H9 (cell line): ENCODE results near the gene SEL1L2. TPM values are rescaled to one million over a fixed set of nuclear protein-coding genes. Genes with fewer than 3 reads are reported as not detected.

Experiments
- DNase-seq: peaks from one replicate; pipeline ENCODE4 v3.0.0-alpha.2; 2017
- H2AFZ ChIP-seq: one replicate; pipeline ENCODE4 v1.6.1; 2013; ENCODE audit warnings: mild to moderate bottlenecking, low read length, control low read depth, moderate library complexity
- H2AK5ac ChIP-seq: 2 replicates; pipeline ENCODE4 v1.6.1; 2013; ENCODE audit warnings: low read length, control low read depth, mixed read lengths; ENCODE audit not compliant: insufficient read length
- H2BK120ac ChIP-seq: one replicate; pipeline ENCODE4 v1.6.1; 2013; ENCODE audit warnings: low read depth, mild to moderate bottlenecking, low read length, control low read depth, inconsistent platforms; ENCODE audit not compliant: poor library complexity, severe bottlenecking
- H2BK12ac ChIP-seq: 2 replicates; pipeline ENCODE4 v1.6.1; 2013; ENCODE audit warnings: low read length, control low read depth, mixed read lengths, low read depth; ENCODE audit not compliant: insufficient read length
- H2BK15ac ChIP-seq: 2 replicates; pipeline ENCODE4 v1.6.1; 2013; ENCODE audit warnings: low read depth, low read length, control low read depth
- H2BK20ac ChIP-seq: one replicate; pipeline ENCODE4 v1.6.1; 2013; ENCODE audit warnings: low read depth, mild to moderate bottlenecking, low read length, control low read depth, inconsistent platforms; ENCODE audit not compliant: poor library complexity, severe bottlenecking
- H2BK5ac ChIP-seq: 2 replicates; pipeline ENCODE4 v1.6.1; 2013; ENCODE audit warnings: low read length, control low read depth, mixed read lengths; ENCODE audit not compliant: insufficient read length
- H3K14ac ChIP-seq: 2 replicates; pipeline ENCODE4 v1.6.1; 2013; ENCODE audit warnings: low read length, control low read depth; ENCODE audit not compliant: insufficient read depth
- H3K18ac ChIP-seq: 2 replicates; pipeline ENCODE4 v1.6.1; 2013; ENCODE audit warnings: low read depth, mild to moderate bottlenecking, mixed read lengths, low read length, control low read depth; ENCODE audit not compliant: insufficient read length
- H3K23ac ChIP-seq: 2 replicates; pipeline ENCODE4 v1.6.1; 2013; ENCODE audit warnings: low read length, control low read depth, mixed read lengths, low read depth; ENCODE audit not compliant: insufficient read length
- H3K23me2 ChIP-seq: 2 replicates; pipeline ENCODE4 v1.6.1; 2013; ENCODE audit warnings: low read depth, mild to moderate bottlenecking, mixed read lengths, low read length, control low read depth; ENCODE audit not compliant: insufficient read length, poor library complexity, severe bottlenecking
- H3K27ac ChIP-seq: 2 replicates; pipeline ENCODE4 v1.5.1; 2013; ENCODE audit warnings: low read length, control low read depth, mixed read lengths, low read depth; ENCODE audit not compliant: insufficient read length
- H3K27me3 ChIP-seq: 2 replicates; pipeline ENCODE4 v1.6.1; 2013; ENCODE audit warnings: low read length, control low read depth, inconsistent platforms; ENCODE audit not compliant: insufficient read depth
- H3K4ac ChIP-seq: 2 replicates; pipeline ENCODE4 v1.6.1; 2013; ENCODE audit warnings: low read depth, mild to moderate bottlenecking, control low read depth, inconsistent platforms, low read length, moderate library complexity
- H3K4me1 ChIP-seq: 2 replicates; pipeline ENCODE4 v1.6.1; 2013; ENCODE audit warnings: low read length, control low read depth, inconsistent platforms; ENCODE audit not compliant: insufficient read depth
- H3K4me2 ChIP-seq: 2 replicates; pipeline ENCODE4 v1.6.1; 2013; ENCODE audit warnings: low read length, control low read depth, mixed read lengths; ENCODE audit not compliant: insufficient read length, insufficient read depth
- H3K56ac ChIP-seq: 2 replicates; pipeline ENCODE4 v1.6.1; 2013; ENCODE audit warnings: low read depth, mild to moderate bottlenecking, mixed read lengths, low read length, control low read depth; ENCODE audit not compliant: insufficient read length
- H3K79me1 ChIP-seq: 2 replicates; pipeline ENCODE4 v1.6.1; 2013; ENCODE audit warnings: low read depth, mild to moderate bottlenecking, moderate library complexity, low read length, control low read depth, inconsistent platforms; ENCODE audit not compliant: insufficient read depth, poor library complexity, severe bottlenecking
- H3K79me2 ChIP-seq: 2 replicates; pipeline ENCODE4 v1.6.1; 2013; ENCODE audit warnings: low read length, control low read depth, inconsistent platforms; ENCODE audit not compliant: insufficient read depth
- H3K9ac ChIP-seq: 2 replicates; pipeline ENCODE4 v1.6.1; 2013; ENCODE audit warnings: low read length, control low read depth, mixed read lengths; ENCODE audit not compliant: insufficient read length; ENCODE audit errors: extremely low read depth
- H3K9me3 ChIP-seq: one replicate; pipeline ENCODE4 v1.6.1; 2013; ENCODE audit warnings: low read depth, low read length, inconsistent platforms; ENCODE audit not compliant: control insufficient read depth
- H3T11ph ChIP-seq: one replicate; pipeline ENCODE4 v1.6.1; 2013; ENCODE audit warnings: mild to moderate bottlenecking, low read length, control low read depth, inconsistent platforms
- H4K20me1 ChIP-seq: one replicate; pipeline ENCODE4 v1.6.1; 2013; ENCODE audit not compliant: control insufficient read depth, insufficient read length, insufficient read depth
- H4K5ac ChIP-seq: 2 replicates; pipeline ENCODE4 v1.6.1; 2013; ENCODE audit warnings: low read depth, mild to moderate bottlenecking, mixed read lengths, low read length, control low read depth; ENCODE audit not compliant: insufficient read length
- H4K8ac ChIP-seq: replicated peaks from 2 replicates; pipeline ENCODE4 v1.6.1; 2013; ENCODE audit warnings: low read length, control low read depth, mixed read lengths, low read depth; ENCODE audit not compliant: insufficient read length
- H4K91ac ChIP-seq: 2 replicates; pipeline ENCODE4 v1.6.1; 2013; ENCODE audit warnings: low read depth, mild to moderate bottlenecking, moderate library complexity, mixed read lengths, low read length, control low read depth; ENCODE audit not compliant: insufficient read length
- H3K27ac Mint-ChIP-seq, 3 experiments: 2 replicates in 2 of 3; 3 replicates in 1 of 3; pipeline ENCODE4 v1.8.0; 2020 to 2021; ENCODE audit warnings: mixed read lengths in 3 of 3, mild to moderate bottlenecking in 1 of 3, moderate library complexity in 1 of 3
- H3K27me3 Mint-ChIP-seq: 2 replicates; pipeline ENCODE4 v1.8.0; 2021; ENCODE audit warnings: low read depth, mild to moderate bottlenecking, moderate library complexity, mixed read lengths
- H3K36me3 Mint-ChIP-seq, 3 experiments: 2 replicates in 2 of 3; 3 replicates in 1 of 3; pipeline ENCODE4 v1.8.0; 2020 to 2021; ENCODE audit warnings: low read depth in 3 of 3, mixed read lengths in 3 of 3; ENCODE audit not compliant: insufficient read depth in 1 of 3
- H3K4me1 Mint-ChIP-seq, 2 experiments: 2 replicates each; pipeline ENCODE4 v1.8.0; 2020; ENCODE audit warnings: mixed read lengths in 2 of 2
- H3K4me3 Mint-ChIP-seq, 2 experiments: 2 replicates in 1 of 2; 3 replicates in 1 of 2; pipeline ENCODE4 v1.8.0; 2020 to 2021; ENCODE audit warnings: mild to moderate bottlenecking in 2 of 2, mixed read lengths in 2 of 2, moderate library complexity in 1 of 2
- H3K9me3 Mint-ChIP-seq, 2 experiments: 2 replicates in 1 of 2; 3 replicates in 1 of 2; pipeline ENCODE4 v1.8.0; 2020; ENCODE audit warnings: mild to moderate bottlenecking in 2 of 2, mixed read lengths in 2 of 2, moderate library complexity in 1 of 2
- CTCF ChIP-seq: fragments of 200-600 bp; sonication (generic); conservative IDR thresholded peaks from 3 replicates; pipeline ENCODE4 v1.8.0; 2021; ENCODE audit warnings: antibody characterized with exemption, mild to moderate bottlenecking
- WGBS: extraction: QIAGEN DNeasy Blood & Tissue Kit; methylation state at CpG from one replicate; pipeline ENCODE4 v1.1.7; 2013; ENCODE audit warnings: missing lambda C conversion rate, low lambda C conversion rate, mixed read lengths; ENCODE audit not compliant: insufficient read length; ENCODE audit errors: extremely low coverage; 5-methylcytosine and 5-hydroxymethylcytosine counted together
- total RNA-seq: library from RNA; stranded (reverse); gene quantifications from 2 replicates; pipeline ENCODE4 v1.2.1, GENCODE V29; 2021

SEL1L2 gene
- total RNA-seq, 1 experiment from 2014 or later = not detected

GRCh38 chr20:13824459-13824858, 166.0 kb downstream of the SEL1L2 start:
- Histone ChIP-seq H4K20me1 (no peaks in the 10 kb centered on the region), H3T11ph (no peak overlapping the region), H3K56ac (no peak overlapping the region), H3K4me2 (no peak overlapping the region), H2BK5ac (no peak overlapping the region), H3K14ac (no peak overlapping the region), H3K4me1 (no peaks in the 10 kb centered on the region), H2BK12ac (no peak overlapping the region), H3K9me3 (no peaks in the 10 kb centered on the region), H3K18ac (no peak overlapping the region), H3K79me1 (no peaks in the 10 kb centered on the region), H4K91ac (no peak overlapping the region), H2AFZ (no peak overlapping the region), H4K5ac (no peak overlapping the region), H3K4ac (no peak overlapping the region), H2BK15ac (no peak overlapping the region), H3K23ac (no peak overlapping the region), H3K79me2 (no peaks in the 10 kb centered on the region), H2BK20ac (no peak overlapping the region), H3K27ac (no peak overlapping the region), H2AK5ac (no peak overlapping the region), H3K9ac (no peak overlapping the region), H2BK120ac (no peak overlapping the region), H4K8ac (no peak overlapping the region), H3K27me3 (no peaks in the 10 kb centered on the region), H3K23me2 (no peaks in the 10 kb centered on the region)
- Mint-ChIP-seq H3K4me3 (no peak overlapping the region), H3K27me3 (no peaks in the 10 kb centered on the region), H3K9me3 (no peaks in the 10 kb centered on the region), H3K36me3 (no peaks in the 10 kb centered on the region; a peak in 1 of 7 replicates), H3K27ac (no peak overlapping the region), H3K4me1 (peaks cover 6 to 7% of the 10 kb centered on the region in 2 experiments)
- no CpG with 5 or more reads among the region's 3 CpGs for WGBS
- DNase-seq = no peak
- TF ChIP-seq CTCF = no peak
